HG03442 (cell line): Measurements from ENCODE around the gene MRPL20.

Experiments used
- ATAC-seq: cut with Tn5 transposase; IDR thresholded peaks from one replicate; pipeline ENCODE4 v1.9.1; 2021; ENCODE audit warnings: mild to moderate bottlenecking, moderate library complexity; ENCODE audit not compliant: unreplicated experiment

Gene MRPL20

DNA sequence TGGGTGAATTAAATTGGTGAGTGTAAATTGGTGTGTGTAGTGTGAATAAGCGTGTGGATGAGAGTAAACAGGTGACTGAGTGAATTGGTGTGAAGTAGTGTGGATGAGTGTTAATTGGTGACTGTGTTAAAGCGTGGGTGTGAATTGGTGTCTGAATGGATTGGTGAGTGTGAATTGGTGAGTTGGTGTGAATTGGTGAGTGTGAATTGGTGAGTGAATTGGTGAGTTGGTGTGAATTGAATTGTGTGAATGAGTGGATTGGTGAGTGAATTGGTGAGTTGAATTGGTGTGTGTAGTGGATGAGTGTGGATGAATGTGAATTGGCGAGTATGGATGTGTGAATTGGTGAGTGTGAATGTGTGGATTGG is 40.4 kb downstream of the MRPL20 start:
- ATAC-seq, result no peak

DNA sequence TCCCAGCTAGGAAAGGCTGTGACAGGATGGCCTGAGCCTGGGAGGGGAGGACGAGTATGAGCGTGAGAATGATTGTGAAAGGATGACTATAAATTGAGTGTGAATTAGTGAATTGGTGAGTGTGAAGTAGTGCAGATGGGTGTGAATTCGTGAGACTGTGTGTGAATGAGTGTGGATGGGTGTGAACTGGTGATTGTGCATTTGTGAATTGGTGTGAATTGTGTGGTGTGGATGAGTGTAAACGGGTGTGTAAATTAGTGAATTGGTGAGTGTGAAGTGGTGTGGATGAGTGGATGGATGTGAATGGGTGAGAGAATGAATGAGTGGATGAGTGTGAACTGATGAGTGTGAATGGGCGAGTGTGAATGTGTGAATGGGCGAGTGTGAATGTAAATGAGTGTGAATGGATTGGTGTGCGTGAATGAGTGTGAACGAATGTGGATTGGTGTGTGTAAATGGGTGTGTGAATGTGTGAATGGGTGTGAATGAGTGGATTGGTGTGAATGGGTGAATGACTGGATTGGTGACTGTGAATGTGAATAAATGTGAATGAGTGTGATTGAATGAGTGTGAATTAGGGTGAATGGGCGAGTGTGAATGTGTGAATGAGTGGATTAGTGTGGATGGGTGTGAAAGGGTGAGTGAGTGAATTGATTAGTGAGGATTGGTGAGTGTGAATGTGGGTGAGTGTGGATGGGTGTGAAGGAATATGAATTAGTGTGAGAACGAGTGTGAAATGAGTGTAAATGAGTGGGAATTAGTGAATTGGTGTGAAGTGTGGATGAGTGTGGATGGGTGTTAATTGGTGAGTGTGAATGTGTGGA is 41.0 kb downstream of the MRPL20 start:
- no peak for ATAC-seq

DNA sequence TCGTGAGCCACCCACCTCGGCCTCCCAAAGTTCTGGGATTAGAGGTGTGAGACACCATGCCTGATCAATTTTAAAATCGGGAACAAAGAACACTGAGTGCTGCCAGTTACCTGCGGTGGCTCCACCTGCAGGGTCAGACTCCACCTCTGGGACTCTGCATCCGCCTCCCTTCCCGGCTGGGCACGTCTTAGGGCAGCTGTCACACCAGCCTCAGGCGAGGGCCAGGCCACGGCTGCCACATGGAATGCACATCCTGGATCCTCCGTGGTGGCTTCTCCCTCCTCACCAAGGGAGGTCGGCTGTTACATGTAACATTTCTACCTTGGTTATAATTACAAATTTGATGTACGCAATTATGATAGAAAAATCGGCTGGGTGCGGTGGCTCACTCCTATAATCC is 42.8 kb downstream of the MRPL20 start:
- ATAC-seq, result no peak

DNA sequence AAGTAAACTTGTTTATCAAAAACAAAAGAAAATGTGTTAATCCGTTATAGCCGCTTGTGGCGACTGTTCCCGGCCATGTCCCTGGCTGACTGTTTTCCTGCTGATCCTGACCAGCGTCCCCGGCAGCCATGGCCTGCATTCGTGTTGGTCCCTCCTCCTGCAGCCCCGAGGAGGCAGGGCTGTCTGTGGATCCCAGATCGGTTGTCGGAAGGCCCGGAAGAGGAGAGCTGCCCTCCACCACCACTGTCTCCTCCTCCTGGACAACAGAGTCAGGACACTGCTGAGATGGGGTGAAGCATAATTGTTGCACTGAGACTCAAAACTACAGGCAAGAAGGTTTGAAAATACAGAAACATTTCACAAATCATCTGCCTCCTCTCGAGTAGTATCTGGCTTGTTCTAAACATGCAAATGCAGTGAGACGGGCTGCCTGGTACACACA is 45.1 kb downstream of the MRPL20 start:
- no peak for ATAC-seq

DNA sequence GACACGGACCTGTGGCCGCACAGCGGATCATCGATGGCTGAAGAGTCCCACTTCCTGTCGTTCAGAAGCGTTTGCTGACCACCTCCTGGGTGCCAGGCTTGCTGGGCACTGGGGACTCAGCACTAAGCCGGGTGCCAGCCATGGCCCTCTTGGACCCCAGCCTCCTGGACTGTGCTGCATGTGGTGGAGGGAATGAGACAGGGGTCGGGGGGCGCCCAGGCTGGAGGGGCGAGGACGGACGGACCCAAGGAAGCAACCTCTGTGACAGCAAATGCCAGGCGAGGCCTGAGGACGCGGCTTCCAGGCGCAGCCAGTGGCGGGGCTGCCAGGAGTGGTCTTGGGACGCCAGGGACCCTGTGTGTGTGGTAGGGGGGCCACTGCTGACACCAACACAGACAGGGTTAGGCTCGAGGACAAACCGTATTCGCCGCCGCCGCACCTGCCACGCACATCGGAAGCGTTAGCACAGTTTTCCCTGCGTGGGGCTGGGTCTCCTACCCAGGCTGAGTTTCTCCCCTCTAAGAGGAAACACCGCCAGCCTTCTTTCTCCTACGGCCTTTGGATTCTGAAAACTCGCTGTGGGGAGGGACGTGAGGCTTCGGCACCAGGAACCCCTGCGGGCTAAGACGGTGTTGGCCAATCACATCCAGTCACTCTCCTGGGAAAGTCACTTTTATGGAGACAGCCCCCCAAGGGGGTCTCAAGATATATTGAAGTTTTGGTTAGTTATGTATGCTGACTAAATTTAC is 45.7 kb downstream of the MRPL20 start:
- no peak for ATAC-seq

DNA sequence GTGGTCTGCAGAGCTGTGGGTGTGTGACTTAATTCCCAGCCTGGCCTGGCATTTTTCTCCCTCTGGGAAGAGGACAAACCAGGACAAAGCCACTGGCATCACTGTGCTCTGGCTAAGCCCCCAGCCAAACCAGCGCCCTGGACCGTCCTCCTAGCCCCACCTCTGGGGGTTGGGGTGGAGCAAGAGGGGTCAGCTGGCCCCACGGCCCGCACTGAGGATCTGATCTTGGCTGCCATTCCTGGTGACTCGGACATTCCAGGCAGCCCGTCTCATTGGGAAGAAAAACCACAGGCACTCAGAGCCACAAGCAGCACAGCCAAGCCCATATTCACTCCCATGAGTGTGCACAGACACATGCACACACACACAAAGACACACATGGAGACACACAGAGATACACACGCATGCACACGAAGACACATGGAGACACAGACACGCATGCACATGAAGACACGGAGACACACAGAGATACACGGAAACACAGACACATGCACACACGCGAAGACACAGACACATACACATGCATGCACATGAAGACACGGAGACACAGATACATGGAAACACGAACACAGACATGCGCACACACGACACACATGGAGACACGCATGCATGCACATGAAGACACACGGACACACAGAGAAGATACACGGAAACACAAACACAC is 46.5 kb downstream of the MRPL20 start:
- no peak for ATAC-seq

DNA sequence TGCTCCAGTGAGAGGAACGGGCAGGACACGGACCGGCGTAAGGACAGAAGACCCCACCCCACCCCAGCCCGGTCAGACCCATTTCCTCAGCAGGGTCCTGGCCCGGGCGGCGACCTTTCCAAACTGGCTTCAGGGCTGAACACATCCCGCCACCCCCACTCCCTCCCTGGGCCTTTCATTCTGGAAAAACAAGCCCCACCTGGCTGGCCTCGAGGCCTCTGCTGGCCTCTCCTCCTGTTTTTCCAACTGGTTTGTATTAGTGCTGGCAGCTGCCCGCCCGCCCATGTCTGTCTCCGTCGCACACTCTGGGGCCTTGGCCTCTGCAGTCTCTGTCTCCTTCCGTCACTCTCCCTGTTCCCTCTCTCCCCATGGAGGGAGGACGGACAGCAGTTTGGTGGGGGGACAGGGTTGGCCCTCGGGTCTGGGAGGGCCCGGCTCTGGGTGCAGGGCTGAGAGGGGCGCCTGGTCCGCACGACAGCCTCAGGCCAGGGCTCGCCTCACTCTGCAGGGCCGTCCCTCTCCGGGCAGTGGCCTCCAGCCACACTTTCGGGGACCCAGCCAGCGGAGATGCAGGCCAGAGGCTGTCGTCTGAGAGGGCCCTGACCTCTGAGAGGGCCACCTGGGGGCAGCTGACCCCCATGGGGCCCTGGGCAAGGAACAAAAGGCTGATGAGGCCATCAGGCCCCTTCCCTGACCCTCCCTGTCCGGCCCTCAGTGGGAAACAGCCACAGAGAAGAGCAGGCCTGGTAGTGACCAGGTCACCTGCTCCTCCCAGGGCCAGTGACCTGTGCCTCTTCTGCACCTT is 47.2 kb downstream of the MRPL20 start:
- no peak for ATAC-seq

DNA sequence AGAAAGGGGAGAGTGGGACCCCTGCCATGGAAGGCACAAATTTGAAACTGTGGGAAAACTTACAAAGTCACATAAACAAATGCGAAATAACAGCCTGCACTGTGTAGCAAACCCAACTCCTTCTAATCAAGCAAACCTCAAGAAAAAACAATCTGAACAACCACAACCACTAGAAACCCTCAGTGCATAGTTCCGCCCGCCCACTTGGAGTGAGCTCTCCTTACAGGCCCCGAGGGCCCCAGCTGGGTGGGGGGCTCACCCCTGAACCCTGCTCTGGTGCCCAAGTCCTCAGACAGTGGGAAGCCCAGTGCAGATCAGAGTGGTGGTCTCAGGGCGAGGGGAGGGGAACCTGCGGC is 47.8 kb downstream of the MRPL20 start:
- ATAC-seq, result no peak

DNA sequence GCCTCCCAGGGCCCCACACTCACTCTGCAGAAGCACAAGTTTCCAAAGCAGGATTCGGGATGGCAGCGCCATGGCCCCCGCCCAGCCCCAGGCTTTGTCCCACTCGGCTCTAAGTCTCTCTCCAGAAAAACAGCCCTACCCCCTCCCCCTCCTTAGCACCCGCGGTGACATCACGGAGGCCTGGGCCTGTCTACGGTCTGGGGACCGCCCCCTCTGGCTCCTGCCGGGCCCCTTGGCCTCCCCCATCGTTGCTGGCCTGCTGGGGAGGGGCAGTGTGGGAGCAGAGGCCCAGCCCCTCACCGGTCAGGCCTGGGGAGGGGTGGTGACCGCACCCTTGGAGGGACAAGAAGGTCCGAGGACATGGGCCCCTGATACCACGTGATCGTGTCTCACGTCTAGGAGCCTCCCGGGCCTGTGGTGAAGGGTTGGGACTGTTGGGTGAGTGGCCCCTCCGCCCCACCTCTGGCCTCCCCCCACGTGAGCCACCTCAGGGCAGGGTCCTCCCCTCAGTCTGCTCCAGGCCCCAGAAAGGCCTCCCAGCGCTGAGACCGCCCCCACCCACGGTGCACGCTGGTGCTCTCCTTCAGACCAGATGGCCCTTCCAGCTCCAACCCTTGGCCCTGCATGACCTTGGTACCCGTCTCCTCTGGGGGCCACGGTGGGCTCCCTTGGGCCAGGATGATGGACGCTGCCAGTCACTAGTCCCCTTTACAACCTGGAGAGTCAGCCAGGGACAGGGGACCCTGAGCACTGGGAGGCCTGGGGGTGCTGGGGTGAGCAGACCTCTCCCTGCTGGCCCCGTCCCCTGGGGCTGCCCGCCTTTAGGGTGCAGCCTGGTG is 48.4 kb downstream of the MRPL20 start, which contains the start of gene MXRA8:
Gene MXRA8 (minus strand): TSS at position 123 of the 839 bp plus-strand sequence. CDS start 51 bp downstream, at position 72.
- ATAC-seq, result no peak

DNA sequence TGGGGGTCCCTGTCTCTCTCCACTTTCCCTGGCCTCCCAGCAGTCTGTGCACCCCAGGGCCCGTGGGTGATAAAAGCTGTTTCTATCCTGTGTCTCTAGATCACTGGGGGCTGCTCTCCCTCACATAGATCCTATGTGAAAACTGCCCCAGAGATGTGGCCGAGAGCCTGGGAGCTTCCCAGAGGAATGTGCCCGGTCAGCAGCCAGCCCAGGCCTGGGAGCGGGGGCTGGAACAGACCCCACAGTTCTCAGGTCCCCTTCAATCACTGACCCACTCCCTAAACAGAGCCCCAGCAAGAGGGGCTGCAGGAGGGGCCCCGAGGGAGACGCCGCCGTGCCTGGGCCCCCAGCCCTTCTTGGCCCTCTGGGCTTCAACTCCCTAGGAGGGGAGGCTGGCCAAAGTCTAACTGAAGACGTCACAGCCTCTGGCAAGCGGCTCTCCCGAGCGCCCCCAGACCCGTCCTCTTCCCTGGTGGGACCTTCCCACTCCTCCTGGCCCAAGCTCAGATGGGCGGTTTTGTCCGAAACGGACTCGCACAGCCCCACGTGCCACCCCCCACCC is 49.1 kb downstream of the MRPL20 start:
- ATAC-seq, result no peak

DNA sequence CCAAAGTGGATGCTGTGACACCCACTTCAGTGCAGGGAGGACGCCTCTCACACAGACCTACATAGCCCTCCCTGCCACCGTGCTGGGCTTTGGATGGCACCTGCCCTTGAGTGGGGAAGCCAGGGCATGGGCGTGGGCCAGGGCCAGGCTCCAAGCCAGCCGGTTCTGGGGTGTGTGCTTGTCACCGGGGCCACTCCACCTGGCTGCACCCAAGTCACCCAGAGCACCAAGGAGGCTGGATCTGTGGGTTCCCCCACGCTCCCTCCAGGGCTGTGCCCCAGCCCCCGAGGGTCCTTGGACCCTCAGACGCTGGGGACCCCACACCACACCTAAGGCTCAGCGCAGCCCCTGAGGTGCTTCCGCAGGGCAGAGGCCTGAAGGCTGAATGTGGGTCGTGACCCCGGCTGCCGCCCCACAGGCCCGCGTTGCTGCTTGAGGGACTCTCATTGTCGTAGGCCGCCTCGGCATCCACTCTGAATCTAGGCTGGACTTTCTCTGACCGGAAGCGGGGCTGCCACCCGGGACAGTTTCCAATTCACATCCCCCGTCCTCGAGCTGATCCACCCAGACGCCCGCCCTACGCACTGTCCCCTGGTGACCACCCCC is 50.2 kb downstream of the MRPL20 start:
- ATAC-seq, result no peak

DNA sequence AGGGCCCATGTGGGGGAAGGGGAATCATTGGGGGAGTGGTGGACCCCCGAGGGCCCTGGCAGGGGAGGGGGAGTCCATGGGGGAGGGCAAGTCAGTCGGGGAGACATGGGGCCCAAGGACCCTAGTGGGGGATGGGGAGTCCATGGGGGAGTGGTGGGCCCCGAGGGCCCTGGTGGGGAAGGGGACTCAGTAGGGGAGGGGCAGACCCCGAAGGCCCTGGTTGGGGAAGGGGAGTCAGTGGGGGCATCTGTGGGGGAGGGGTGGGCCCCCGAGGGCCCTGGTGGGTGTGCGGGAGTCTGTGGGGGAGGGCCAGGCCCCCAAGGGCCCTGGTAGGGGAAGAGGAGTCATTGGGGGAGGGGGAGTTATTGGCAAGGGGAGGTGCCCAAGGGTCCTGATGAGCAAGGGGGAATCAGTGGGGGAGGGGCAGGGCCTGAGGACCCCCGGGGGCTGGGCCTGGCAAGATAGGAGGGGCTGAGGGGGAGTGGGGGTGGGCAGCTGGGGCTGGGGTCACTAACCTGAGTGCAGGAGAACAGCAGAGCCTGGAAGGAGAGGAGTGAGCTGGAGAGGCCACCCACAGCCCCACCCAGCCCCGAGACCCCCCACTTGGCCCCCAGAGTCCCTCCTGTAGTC is 50.8 kb downstream of the MRPL20 start:
- ATAC-seq, result no peak

DNA sequence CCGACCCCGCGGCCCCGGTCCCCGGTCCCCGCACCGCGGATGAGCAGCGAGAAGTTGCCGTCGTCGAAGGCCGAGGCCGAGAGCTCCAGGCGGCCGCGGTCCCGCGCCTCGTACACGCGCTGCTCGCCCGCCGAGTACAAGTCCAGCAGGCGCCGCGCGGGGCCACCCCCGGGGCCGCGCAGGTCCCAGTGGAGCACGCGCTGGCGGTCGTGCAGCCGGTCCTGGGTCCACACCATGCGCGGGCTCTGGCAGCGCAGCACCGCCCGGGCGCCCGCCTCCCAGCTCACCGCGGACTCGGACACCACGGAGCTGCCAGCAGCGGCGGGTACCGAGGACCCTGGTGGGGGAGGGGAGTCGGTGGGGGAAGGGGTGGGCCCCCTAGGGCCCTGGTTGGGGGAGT is 51.7 kb downstream of the MRPL20 start:
- ATAC-seq, result no peak

DNA sequence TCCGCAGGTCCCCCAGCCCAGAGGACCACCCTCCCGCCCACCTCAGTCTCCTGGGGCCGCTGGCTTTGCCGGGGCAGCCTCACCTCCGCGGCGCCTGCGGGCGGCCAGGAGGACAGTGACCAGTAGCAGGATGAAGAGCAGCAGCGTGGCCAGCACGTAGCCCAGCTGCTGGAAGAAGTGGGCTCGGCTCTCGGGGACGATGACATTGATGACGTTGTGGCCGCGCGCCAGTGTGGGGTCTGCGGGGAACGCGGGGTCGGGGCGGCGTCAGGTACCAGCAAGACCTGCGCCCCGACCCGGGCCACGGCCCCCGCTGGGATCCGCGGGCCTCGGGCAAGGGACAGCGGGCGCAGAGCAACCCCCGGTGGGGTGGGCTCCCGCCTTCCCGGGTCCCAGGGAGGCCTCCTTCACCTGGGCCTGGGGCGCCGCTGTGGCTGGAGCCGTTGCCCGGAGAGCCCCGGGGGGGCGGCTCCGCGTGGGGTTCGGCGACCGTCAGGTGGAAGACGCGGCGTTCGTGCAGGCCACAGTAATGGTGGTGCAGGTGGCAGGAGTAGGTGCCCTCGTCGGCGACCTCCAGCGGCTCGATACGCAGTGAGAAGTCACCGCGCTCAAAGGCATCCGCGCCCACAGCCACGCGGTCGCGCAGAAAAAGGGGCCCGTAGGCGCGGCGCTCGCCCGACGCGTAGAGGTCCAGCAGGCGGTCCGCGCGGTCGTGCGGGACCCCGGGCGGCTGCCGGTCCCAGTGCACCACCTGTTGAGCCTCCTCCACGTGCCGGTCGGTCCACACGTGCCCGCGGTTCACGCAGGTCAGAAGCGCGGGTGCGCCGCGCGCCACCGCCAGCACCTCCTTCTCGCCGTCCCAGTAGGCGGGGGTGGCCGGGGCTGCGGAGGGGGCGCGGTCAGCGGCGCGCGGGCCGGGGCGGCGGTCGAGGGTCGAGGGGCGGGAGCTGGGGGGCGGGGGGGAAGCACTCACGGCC is 52.5 kb downstream of the MRPL20 start:
- ATAC-seq, result no peak

DNA sequence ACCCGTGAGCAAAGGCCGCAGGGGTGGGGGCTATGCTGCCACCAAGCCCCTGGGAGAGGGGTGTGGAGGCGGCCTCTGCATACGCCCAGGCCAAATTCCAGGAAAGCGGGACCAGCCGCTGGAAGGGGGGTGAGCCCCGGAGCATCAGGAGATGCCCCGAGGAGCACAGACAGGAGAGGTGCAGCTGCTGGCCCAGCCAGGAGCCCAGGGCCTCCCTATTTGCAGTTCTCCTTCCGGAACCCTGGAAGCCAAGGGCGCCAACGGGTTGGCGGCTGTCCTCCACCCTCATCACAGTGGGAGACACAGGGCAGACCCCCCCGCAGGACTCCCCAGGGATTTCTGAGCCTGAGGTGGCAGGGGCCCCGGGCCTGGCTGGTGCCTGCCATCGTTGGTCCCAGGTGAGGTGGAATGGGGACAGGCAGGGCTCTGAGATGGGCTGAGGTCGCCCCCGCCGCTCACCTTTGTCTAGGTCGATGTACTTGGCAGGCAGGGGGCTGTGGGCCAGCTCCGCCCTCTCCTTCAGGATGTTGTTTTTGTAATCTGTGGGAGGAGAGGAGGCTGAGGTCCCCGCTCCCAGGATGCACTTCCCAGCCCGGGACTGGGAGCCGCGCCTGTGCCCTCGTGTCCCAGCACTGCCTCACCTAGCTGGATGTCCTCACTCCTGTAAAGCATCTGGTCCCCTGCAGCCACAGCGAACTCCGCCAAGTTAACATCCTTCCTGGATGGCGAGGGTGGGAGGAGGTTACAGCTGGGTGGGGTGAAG is 53.5 kb downstream of the MRPL20 start:
- no peak for ATAC-seq

DNA sequence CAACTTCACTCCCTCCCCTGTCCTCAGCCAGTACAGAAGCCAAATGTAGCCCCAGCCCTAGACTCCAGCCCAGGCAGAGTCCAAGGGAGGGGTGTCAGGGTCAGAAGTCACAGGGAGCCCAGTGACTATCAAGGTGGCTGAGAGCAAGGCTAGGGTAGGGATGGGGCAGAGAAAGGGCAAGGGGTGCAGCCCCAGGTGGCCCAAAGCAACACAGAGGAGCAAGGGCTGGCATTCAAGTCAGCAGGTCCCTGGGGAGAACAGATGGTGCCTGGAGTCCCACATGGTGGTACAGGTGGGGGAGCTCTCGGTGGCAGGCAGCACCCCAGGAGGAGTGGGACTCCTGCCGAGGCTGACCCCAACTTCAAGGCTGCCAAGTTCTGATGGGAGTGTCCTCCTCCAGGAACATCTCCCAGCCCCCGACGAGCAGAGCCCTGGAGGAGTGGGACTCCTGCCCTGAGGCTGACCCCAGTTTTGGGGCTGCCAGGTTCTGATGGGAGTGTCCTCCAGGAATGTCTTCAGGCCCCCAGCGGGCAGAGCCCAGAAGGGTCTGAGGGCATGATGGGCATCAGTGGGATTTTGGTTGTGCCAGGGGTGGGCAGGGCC is 54.2 kb downstream of the MRPL20 start:
- ATAC-seq, result no peak
